Transverse colon (tissue), 4 donors: ENCODE measurements around the gene ZDHHC7.

Experiments used
- CTCF ChIP-seq, 5 experiments: fragments of 200-600 bp in 3 of 5; fragments of 450-650 bp in 2 of 5; sonication (generic) in 3 of 5; IDR thresholded peaks; 1 replicate in 2 of 5; 2 replicates in 3 of 5; pipeline ENCODE4 v1.5.1; 2016 to 2017; ENCODE audit warnings: antibody characterized with exemption in 5 of 5, inconsistent platforms in 3 of 5, mild to moderate bottlenecking in 2 of 5, moderate library complexity in 1 of 5
- EP300 ChIP-seq: sonication (generic); formaldehyde crosslinking; IDR thresholded peaks from one replicate; pipeline ENCODE4 v1.6.1; 2017; ENCODE audit warnings: antibody characterized with exemption, low read depth
- POLR2A ChIP-seq: fragments of 450-650 bp; IDR thresholded peaks from one replicate; pipeline ENCODE4 v1.6.1; 2016; ENCODE audit warnings: antibody characterized with exemption, mild to moderate bottlenecking, moderate library complexity
- POLR2AphosphoS5 ChIP-seq, 3 donors: sonication (generic); formaldehyde crosslinking; IDR thresholded peaks; one replicate each; pipeline ENCODE4 v1.6.1; 2016; ENCODE audit warnings: antibody characterized with exemption in 3 of 3

- TF ChIP-seq CTCF (IDR thresholded peaks at IDR 0.05) = no peak
- no peak for TF ChIP-seq POLR2AphosphoS5 (IDR thresholded peaks at IDR 0.05)
- TF ChIP-seq POLR2A = no peak
- no peak for TF ChIP-seq EP300
Observed at GRCh38 chr16:84975066-84975465, 36.3 kb downstream of the ZDHHC7 start.
